ENCODE results near the gene DDA1. TPM values are rescaled to one million over a fixed set of nuclear protein-coding genes. Genes with fewer than 3 reads are reported as not detected.

DDA1 gene
- total RNA-seq, 1 donor from 2014 or later = 81.2 TPM

DNA sequence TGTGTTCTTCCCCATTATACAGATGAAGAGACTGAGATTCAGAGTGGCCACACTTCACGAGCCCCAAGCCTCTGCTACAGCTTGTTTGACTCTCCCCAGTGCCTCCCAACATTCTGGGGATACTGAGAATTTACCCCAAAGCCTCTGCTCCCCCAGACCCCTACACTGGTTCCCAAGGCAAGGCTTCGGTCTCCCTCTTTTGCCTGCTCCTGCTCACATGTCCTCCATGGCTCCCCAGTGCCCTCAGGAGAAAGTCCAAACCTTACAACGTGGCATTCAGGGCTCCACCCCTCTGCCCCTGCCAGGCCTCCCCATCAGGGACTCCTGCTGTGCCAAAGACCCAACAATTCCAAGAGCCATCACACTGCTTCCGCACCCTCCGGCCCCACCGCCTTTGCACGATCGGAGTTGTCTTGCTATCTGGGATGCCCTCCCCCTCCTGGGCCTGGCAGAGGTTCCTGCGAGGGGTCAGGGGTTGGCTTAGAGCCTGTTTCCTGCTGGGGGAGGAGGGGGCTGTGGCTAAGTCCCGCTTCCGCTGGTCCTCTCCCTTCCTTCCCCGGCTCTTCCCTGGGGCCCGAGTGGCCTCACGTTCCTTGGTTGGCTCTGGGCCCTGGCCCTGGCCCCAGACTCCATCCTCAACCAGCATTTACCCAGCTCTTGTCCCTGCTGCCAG is 43.4 kb downstream of the DDA1 start:
- TF ChIP-seq, protein P1, sequence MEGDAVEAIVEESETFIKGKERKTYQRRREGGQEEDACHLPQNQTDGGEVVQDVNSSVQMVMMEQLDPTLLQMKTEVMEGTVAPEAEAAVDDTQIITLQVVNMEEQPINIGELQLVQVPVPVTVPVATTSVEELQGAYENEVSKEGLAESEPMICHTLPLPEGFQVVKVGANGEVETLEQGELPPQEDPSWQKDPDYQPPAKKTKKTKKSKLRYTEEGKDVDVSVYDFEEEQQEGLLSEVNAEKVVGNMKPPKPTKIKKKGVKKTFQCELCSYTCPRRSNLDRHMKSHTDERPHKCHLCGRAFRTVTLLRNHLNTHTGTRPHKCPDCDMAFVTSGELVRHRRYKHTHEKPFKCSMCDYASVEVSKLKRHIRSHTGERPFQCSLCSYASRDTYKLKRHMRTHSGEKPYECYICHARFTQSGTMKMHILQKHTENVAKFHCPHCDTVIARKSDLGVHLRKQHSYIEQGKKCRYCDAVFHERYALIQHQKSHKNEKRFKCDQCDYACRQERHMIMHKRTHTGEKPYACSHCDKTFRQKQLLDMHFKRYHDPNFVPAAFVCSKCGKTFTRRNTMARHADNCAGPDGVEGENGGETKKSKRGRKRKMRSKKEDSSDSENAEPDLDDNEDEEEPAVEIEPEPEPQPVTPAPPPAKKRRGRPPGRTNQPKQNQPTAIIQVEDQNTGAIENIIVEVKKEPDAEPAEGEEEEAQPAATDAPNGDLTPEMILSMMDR (IDR thresholded peaks at IDR 0.05; ENCODE audit: partially characterized antibody, unreplicated experiment) = no peak
- Mint-ChIP-seq H3K36me3 (ENCODE audit: unreplicated experiment) (no peaks in the 10 kb centered on the region), H3K27me3 (ENCODE audit: unreplicated experiment) (peaks cover 6% of the 10 kb centered on the region), H3K9me3 (ENCODE audit: unreplicated experiment) (peaks cover under 1% of the 10 kb centered on the region), H3K4me3 (ENCODE audit: unreplicated experiment) (no peak overlapping the region), H3K4me1 (ENCODE audit: low read depth, unreplicated experiment) (no peaks in the 10 kb centered on the region), H3K27ac (ENCODE audit: unreplicated experiment) (no peak overlapping the region)
- DNase-seq = no peak

DNA sequence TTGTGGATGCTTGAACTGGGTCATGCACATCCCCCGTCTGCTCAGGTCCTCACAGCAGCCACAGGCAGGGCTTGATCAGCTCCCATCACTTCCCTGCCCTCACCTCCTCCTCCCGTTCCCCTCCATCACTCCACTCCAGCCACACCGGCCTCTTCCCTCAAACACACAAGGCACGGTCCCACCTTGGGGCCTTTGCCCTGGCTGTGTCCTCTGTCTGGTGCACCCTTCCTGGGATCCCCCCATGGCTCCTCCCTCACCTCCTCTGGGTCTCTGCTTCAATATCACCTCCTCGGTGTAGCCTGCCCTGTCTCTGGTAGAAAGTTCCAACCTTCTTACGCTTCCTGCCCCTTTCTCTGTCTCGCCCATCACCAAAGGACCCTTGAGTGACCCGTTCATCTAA is 44.0 kb downstream of the DDA1 start:
- H3K4me3 Mint-ChIP-seq (ENCODE audit: unreplicated experiment) = no peak overlapping the region

DNA sequence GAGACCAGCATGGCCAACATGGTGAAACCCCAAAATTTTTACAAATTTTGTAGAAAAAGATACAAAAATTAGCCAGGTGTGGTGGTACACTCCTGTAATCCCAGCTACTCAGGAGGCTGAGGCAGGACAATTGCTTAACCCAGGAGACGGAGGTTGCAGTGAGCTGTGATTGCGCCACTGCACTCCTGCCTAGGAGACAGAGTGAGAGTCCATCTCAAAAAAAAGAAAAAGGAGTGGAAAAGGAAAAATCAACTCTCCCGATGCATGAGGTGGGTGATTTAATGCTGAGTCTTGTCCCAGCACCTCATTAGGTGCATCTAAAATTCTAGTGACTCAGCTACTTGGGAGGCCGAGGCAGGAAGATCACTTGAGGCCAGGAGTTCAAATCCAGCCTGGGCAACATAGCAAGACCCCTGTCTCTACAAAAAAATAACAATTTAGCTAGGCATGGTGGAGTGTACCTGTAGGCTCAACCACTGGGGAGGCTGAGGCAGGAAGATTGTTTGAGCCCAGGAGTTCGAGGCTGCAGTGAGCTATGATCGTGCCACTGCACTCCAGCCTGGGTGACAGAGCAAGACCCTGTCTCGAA is 47.8 kb downstream of the DDA1 start:
- Mint-ChIP-seq H3K4me1 (ENCODE audit: low read depth, unreplicated experiment) (no peaks in the 10 kb centered on the region), H3K36me3 (ENCODE audit: unreplicated experiment) (no peaks in the 10 kb centered on the region), H3K9me3 (ENCODE audit: unreplicated experiment) (peaks cover 4% of the 10 kb centered on the region), H3K4me3 (ENCODE audit: unreplicated experiment) (no peak overlapping the region), H3K27ac (ENCODE audit: unreplicated experiment) (no peak overlapping the region), H3K27me3 (ENCODE audit: unreplicated experiment) (peaks cover 7% of the 10 kb centered on the region)
- TF ChIP-seq, protein P1 (IDR thresholded peaks at IDR 0.05; ENCODE audit: partially characterized antibody, unreplicated experiment) = no peak
- no peak for DNase-seq

More for the DNA sequence above, 44.0 kb downstream of the DDA1 start:
- DNase-seq = no peak
- TF ChIP-seq, protein P1 (IDR thresholded peaks at IDR 0.05; ENCODE audit: partially characterized antibody, unreplicated experiment) = no peak
- Mint-ChIP-seq H3K27me3 (ENCODE audit: unreplicated experiment) (peaks cover 5% of the 10 kb centered on the region), H3K9me3 (ENCODE audit: unreplicated experiment) (no peaks in the 10 kb centered on the region), H3K4me1 (ENCODE audit: low read depth, unreplicated experiment) (no peaks in the 10 kb centered on the region), H3K27ac (ENCODE audit: unreplicated experiment) (no peak overlapping the region), H3K36me3 (ENCODE audit: unreplicated experiment) (no peaks in the 10 kb centered on the region)

DNA sequence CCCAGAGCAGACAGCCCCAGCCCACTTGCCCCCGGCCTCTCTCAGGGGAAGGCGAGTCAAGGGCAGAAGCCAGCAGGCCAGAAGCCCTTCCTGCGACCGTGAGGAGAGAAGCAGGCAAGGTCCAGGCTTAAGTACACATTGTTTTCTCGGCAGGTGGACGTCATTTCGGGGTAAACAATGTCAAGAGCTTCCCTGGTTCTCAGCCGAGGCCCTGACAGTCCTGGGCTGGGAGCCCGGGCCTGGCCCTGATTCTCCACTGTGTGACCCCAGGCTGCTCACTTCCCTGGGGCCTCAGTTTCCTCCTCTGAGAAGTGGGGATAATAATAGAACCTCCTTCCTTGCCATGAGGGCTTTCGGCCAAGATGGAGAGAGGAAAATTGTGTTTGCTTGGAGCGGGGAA is 48.4 kb downstream of the DDA1 start:
- peaks cover 4% of the 10 kb centered on the region for H3K9me3 Mint-ChIP-seq (ENCODE audit: unreplicated experiment)
- H3K4me1 Mint-ChIP-seq (ENCODE audit: low read depth, unreplicated experiment) = no peaks in the 10 kb centered on the region
- TF ChIP-seq, protein P1 (IDR thresholded peaks at IDR 0.05; ENCODE audit: partially characterized antibody, unreplicated experiment) = no peak
- no peaks in the 10 kb centered on the region for H3K36me3 Mint-ChIP-seq (ENCODE audit: unreplicated experiment)
- H3K27ac Mint-ChIP-seq (ENCODE audit: unreplicated experiment) = no peak overlapping the region
- peaks cover 7% of the 10 kb centered on the region for H3K27me3 Mint-ChIP-seq (ENCODE audit: unreplicated experiment)
- DNase-seq = no peak
- no peak overlapping the region for H3K4me3 Mint-ChIP-seq (ENCODE audit: unreplicated experiment)

DNA sequence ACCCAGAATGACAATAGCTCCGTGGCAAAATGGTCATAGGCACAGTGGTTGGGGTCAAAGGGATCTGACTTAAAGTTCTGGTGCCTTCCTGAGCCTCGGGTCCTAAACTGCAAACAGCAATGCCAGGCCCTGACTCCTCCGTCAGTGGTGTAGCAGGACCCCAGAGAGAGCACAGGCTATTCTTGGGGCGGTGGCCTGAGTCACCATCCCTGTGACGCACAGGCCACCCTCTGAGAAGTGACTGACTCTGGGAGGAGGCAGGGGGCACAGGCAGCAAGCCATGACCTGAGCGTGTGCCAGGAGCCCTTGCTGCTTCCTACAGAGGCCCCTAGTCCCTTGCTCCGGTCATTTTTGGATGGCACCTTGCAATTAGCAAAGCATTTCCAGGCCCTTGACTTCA is 49.0 kb downstream of the DDA1 start:
- Mint-ChIP-seq H3K9me3 (ENCODE audit: unreplicated experiment) (peaks cover 4% of the 10 kb centered on the region), H3K4me3 (ENCODE audit: unreplicated experiment) (no peak overlapping the region), H3K27me3 (ENCODE audit: unreplicated experiment) (peaks cover 5% of the 10 kb centered on the region), H3K36me3 (ENCODE audit: unreplicated experiment) (no peaks in the 10 kb centered on the region), H3K4me1 (ENCODE audit: low read depth, unreplicated experiment) (no peaks in the 10 kb centered on the region), H3K27ac (ENCODE audit: unreplicated experiment) (no peak overlapping the region)
- TF ChIP-seq, protein P1 (IDR thresholded peaks at IDR 0.05; ENCODE audit: partially characterized antibody, unreplicated experiment) = no peak
- DNase-seq = no peak

Data from glutamatergic neuron (in vitro differentiated cells).